Measurements from ENCODE around the gene TMPRSS13.
"Not testable (repeated sequence)": the region's sequence is repeated elsewhere in the genome, so short reads cannot be mapped to it uniquely, and the experiment has no call there.

Gene TMPRSS13

DNA sequence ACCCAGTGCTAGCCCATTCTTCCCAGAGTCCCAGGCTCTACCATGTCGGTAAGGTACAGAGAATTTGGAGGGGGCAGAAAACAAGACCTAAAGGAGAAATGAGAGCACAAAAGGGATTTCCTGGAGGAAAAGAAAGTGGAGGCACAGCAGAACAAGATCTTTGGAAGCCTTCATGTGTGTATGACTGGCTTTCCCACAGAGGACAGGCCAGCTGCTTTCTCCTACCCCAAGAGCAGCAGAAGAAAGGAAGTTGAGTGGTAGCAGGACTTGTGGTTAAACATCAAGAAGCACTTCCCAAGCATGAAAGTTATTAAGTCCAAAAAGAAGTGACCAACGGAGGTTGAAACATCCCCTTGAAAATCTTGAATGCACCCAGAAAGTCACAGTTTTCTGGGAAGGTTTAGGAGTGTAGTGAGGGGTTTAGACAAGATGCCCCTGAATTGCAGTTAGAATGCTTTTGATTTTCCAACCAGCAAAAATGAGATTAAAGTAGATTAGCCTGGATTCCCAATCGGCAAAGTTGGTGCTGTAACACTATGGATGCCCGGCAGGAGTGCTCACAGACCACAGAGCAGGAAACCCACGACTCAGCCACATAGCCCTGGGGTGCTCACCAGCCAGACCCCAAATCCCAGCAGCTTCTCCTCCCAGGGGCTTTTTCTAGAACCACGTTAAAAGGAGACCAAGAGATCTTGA lies 608 bp downstream of the TMPRSS13 start:
- DNase-seq = no peak

DNA sequence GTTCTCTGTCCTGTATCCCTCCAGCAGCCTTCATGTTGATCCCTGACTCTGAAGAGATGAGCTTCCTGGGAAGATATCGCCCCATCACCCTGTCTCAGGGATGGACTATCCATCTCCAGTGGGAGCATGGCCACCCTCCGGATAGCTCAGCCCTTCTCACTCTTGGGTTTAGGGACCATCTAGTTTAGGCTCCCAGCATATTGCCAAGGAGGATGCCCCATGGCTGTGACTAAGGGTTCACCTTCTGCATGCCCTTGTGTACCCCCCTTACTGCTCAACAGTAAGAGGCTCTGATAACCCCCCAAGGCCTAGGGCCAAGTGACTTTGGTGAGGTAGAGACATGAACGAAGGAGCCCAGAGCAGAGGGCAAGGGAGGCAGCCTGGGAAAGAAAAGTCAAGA lies 1.3 kb downstream of the TMPRSS13 start:
- DNase-seq = no peak

DNA sequence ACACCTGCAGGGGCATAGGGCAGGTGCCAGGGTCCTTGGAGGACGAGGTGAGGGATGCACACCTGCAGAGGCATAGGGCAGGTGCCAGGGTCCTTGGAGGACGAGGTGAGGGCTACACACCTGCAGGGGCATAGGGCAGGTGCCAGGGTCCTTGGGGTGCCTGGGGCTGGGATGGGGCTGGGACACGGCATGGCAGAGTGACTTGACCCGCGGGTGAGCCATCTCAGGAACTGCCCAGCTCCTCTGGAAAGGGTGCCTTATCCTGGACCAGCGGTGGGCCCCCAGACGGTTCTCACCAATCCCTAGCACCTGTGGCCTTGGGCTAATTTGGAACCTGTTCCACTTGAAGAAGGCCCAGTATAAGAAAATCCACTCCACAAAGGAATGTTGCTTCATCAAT lies 3.0 kb downstream of the TMPRSS13 start:
- not testable (repeated sequence) for DNase-seq

DNA sequence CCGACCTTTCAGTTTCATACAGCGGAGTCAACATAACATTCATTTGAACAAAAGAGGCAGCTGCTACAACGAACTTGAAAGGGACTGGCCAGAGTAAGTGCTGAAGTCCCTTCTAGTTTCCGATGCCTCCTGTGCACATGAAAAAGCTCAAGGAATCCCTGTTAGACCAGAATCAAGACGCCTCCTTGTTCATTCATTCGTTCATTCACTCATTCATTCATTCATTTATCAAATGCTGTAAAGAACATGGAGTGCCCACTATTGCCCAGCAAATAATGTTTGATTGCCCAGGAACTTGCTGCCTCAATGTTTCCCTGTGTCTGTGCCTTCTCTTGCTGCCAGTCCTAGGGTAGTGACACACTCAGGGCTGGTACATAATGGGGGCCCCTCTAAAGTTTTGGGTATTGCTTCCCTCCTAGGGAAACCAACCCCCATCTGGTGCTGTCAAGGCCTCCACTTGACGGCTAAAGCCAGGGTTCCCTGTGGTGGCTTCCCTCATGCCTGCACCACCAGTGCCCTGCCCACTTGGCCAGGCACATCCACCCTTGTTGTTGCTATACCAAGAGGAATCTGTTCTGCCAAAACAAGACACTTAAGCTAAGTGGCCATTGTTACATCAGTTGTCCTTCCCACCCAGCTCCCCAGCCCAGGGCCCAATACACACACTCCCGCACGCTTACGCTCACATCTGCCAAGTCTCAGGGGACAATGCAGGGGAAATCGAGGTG lies 3.8 kb downstream of the TMPRSS13 start:
- DNase-seq = no peak

DNA sequence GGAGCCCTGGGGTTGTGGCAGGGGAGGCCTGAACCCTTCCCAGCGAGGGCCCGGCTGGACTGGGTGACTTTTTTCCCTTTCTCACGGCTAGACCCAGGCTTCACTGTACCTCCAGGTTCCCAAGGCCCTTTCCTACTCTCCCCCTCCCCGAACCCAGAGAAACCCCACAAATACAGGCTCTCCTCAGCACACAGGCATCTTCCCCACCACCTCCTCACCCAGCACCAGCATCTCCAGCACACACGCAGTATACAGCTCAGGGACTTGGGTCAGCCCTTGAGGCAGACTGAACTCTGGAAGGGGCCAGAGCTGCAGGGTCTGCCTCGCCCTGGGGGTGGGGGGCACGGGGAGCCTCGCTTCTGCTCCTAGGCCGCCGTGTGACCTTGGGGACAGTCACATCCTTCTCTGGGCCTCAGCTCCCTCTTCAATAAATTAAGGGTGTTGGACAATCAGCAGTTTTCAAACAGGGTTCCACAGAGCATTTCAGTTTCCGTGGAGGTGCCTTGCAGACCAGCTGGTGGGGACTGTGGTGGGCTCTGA lies 4.5 kb downstream of the TMPRSS13 start:
- no peak for DNase-seq

DNA sequence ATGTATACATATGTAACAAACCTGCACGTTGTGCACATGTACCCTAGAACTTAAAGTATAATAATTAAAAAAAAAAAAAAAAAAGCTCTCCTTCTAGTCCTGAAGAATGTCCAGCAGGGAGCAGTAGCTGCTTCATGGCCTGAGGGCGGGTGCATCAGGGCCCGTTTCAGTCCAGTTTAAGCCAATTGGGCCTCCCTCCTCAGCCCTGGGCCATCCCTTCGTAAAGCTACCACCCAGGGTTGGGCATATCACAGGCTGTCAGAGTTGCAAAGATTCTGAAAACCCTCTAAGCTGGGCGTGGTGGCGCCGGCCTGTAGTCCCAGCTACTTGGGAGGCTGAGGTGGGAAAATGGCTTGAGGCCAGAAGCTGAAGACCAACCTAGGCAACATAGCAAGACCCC lies 5.4 kb downstream of the TMPRSS13 start:
- DNase-seq = no peak

GRCh38 chr11:117923275-117923674 lies 5.9 kb downstream of the TMPRSS13 start:
- no peak for DNase-seq

GRCh38 chr11:117921893-117922292 lies 7.3 kb downstream of the TMPRSS13 start:
- no peak for DNase-seq

DNA sequence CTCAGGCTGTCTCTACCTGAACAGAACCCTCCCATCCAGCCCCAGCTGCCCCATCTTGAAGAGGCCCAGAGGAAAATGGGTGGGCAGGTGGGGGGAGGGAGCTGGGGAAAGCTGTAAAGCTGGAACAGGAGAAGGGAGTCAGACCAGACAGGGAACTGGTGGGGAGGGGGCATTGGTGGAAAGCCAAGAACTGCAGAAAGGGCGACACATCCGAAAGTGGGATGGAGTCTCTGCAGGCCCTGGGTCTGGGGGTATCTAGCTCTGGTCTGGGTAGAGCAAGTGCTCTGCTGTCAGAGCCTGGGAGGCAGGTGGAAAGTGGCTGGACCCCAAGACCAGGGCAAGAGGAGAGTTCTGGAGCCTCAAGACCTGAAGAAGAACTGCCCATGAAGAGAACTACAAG lies 7.7 kb downstream of the TMPRSS13 start:
- DNase-seq = no peak

- DNase-seq = no peak
Observed at GRCh38 chr11:117919781-117920221, 9.4 kb downstream of the TMPRSS13 start.

DNA sequence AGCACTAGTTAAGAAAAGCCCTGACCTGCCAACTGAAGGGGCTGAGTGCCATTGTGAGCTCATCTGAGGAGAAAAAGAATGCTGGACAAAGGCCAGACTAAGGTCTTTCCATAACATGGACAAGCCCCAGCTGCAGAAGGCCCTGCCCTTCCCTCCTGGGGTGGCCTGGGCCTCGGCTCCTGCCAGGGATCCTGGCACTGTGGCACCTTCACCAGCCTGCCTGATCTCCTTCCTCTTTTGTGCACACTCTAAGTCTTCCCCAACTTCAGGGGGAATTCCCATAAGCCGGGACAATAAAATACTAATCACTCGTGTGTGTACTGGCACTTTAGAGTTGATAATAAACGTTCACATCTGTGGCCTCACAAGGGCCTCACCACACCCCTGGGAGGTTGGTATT lies 9.9 kb downstream of the TMPRSS13 start:
- DNase-seq = no peak

- no peak for DNase-seq
Observed at GRCh38 chr11:117918366-117919255, 10.6 kb downstream of the TMPRSS13 start.

DNA sequence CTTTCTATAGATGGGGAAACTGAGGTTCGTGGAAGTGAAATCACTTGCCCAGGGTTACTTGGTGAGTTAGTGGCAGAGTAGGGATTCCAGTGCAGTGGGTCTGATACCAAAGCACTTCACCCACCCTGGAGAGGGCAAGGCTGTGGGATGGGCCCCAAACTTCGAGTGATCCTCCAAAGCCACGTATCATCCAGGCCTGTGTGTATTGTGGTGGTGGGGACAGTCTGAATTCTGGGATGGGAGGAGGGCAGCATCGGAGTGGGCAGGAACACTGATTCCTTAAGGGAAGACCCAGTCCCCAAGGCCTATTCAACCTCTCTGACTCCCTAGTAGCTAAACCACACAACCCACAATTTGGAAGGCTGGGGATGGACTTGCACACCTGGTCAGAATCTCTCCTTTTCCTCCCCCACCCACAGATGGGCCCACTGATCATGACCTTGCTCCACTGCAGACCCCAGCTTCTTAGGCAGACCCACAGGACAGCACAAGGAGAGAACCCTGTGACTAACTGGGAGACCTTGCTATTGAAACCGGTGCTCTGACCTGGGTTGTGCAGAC lies 11.5 kb downstream of the TMPRSS13 start:
- no peak for DNase-seq

DNA sequence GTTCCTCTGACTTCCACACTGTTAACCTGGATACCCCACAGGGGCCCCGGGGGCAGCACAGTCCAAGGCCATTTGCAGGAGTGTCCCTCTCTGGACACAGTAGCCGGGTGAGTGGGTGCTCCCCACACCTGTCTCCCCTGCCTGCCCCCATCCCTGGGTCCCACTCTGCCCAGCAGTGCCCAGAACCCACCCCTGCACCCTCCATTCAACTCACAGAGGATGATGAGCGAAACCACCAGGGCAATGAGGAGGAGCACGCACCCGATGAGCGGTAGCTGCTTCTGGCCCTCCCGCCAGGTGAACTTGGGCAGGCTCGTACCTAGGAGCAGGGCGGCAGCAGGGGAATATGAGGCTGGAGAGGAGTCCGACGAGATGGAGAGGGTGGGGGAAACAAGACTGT lies 12.2 kb downstream of the TMPRSS13 start:
- no peak for DNase-seq

- no peak for DNase-seq
Observed at GRCh38 chr11:117915672-117916235, 13.4 kb downstream of the TMPRSS13 start.

GRCh38 chr11:117914991-117915618 lies 14.1 kb downstream of the TMPRSS13 start:
- no peak for DNase-seq

GRCh38 chr11:117914398-117914761 lies 14.8 kb downstream of the TMPRSS13 start:
- DNase-seq = no peak

DNA sequence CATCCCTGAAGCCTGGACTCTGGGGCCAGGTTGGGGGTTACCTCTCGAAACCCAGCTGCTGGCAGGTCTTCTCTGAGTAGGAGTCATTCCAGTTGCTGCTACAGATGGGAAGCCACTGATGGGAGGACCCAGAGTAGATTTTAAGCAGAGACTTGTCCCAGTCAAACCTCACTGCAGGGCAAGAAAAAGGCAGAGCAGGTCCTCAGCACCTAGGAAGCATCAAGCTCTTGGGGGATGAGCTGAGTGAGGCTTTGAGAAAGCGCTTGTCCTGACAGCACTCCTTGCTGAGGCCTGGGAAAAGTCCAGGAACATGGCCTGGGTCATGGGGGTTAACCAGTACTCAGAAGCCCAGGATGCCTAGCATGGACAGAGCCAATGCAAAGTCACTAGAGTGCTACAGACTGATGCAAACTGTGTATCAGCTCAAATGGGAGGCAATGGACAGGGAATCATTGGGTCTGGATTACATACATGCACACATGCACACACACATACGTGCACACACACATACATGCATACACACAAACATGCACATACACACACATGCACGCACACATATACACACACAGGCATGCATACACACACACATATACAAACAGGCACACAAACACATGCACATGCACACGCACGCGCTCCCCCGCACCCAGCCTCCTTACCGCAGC lies 15.3 kb downstream of the TMPRSS13 start:
- DNase-seq = no peak

GRCh38 chr11:117912497-117912896 lies 16.7 kb downstream of the TMPRSS13 start:
- no peak for DNase-seq

GRCh38 chr11:117911694-117912093 lies 17.5 kb downstream of the TMPRSS13 start:
- no peak for DNase-seq

GRCh38 chr11:117910941-117911655 lies 18.1 kb downstream of the TMPRSS13 start:
- no peak for DNase-seq

All from activated naive CD4-positive, alpha-beta T cell treated with anti-CD3 and anti-CD28 coated beads, Interleukin-2, amount 50 U/mL, for 16 hours (primary cell).